Measurements from ENCODE around the gene CCDC197.

DNA sequence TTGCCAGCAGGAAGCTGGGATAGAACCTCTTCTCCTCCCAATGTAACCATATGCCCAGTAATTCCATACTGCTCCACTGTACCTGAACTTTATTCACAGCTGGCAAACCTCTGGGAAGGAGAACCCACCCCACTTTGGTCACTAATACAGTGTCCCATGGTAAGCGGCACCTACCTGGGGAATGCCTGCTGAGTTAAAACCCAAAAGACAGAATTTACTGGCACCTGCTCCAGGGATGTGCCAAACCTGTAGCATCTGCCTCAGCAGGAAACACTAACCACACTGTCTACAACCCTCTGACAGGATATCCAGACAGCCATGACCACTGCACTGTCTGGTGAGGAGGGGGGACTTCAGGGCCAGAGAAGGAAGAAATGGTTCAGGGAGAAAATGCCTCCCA is 57.3 kb downstream of the CCDC197 start:
- TF ChIP-seq GABPA (IDR thresholded peaks at IDR 0.05 in 1 of 2, conservative IDR thresholded peaks at IDR 0.05 in 1 of 2), result no peak
- TF ChIP-seq, protein P1, sequence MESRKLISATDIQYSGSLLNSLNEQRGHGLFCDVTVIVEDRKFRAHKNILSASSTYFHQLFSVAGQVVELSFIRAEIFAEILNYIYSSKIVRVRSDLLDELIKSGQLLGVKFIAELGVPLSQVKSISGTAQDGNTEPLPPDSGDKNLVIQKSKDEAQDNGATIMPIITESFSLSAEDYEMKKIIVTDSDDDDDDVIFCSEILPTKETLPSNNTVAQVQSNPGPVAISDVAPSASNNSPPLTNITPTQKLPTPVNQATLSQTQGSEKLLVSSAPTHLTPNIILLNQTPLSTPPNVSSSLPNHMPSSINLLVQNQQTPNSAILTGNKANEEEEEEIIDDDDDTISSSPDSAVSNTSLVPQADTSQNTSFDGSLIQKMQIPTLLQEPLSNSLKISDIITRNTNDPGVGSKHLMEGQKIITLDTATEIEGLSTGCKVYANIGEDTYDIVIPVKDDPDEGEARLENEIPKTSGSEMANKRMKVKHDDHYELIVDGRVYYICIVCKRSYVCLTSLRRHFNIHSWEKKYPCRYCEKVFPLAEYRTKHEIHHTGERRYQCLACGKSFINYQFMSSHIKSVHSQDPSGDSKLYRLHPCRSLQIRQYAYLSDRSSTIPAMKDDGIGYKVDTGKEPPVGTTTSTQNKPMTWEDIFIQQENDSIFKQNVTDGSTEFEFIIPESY (IDR thresholded peaks at IDR 0.05), result no peak
- TF ChIP-seq, protein P2, sequence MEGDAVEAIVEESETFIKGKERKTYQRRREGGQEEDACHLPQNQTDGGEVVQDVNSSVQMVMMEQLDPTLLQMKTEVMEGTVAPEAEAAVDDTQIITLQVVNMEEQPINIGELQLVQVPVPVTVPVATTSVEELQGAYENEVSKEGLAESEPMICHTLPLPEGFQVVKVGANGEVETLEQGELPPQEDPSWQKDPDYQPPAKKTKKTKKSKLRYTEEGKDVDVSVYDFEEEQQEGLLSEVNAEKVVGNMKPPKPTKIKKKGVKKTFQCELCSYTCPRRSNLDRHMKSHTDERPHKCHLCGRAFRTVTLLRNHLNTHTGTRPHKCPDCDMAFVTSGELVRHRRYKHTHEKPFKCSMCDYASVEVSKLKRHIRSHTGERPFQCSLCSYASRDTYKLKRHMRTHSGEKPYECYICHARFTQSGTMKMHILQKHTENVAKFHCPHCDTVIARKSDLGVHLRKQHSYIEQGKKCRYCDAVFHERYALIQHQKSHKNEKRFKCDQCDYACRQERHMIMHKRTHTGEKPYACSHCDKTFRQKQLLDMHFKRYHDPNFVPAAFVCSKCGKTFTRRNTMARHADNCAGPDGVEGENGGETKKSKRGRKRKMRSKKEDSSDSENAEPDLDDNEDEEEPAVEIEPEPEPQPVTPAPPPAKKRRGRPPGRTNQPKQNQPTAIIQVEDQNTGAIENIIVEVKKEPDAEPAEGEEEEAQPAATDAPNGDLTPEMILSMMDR (IDR thresholded peaks at IDR 0.05; ENCODE audit: low read depth, low read length, missing input control), result no peak
- no peak for TF ChIP-seq HNF4G (IDR thresholded peaks at IDR 0.05)
- no peak for TF ChIP-seq RAD21 (IDR thresholded peaks at IDR 0.05)
- TF ChIP-seq, protein P3, sequence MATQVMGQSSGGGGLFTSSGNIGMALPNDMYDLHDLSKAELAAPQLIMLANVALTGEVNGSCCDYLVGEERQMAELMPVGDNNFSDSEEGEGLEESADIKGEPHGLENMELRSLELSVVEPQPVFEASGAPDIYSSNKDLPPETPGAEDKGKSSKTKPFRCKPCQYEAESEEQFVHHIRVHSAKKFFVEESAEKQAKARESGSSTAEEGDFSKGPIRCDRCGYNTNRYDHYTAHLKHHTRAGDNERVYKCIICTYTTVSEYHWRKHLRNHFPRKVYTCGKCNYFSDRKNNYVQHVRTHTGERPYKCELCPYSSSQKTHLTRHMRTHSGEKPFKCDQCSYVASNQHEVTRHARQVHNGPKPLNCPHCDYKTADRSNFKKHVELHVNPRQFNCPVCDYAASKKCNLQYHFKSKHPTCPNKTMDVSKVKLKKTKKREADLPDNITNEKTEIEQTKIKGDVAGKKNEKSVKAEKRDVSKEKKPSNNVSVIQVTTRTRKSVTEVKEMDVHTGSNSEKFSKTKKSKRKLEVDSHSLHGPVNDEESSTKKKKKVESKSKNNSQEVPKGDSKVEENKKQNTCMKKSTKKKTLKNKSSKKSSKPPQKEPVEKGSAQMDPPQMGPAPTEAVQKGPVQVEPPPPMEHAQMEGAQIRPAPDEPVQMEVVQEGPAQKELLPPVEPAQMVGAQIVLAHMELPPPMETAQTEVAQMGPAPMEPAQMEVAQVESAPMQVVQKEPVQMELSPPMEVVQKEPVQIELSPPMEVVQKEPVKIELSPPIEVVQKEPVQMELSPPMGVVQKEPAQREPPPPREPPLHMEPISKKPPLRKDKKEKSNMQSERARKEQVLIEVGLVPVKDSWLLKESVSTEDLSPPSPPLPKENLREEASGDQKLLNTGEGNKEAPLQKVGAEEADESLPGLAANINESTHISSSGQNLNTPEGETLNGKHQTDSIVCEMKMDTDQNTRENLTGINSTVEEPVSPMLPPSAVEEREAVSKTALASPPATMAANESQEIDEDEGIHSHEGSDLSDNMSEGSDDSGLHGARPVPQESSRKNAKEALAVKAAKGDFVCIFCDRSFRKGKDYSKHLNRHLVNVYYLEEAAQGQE (IDR thresholded peaks at IDR 0.05), result no peak
- TF ChIP-seq SP1 (IDR thresholded peaks at IDR 0.05), result no peak
